GM21447 (cell line): ENCODE data around the gene CNPY4.
A peak's percentile ranks its signal among the peaks of the same experiment; 100 is the strongest.
"Not testable (repeated sequence)": the region's sequence is repeated elsewhere in the genome, so short reads cannot be mapped to it uniquely, and the experiment has no call there.

Experiments used
- ATAC-seq: cut with Tn5 transposase; IDR thresholded peaks from one replicate; pipeline ENCODE4 v1.9.1; 2021; ENCODE audit not compliant: unreplicated experiment

The CNPY4 gene

GRCh38 chr7:100146350-100146749 lies 26.9 kb downstream of the CNPY4 start:
- not testable (repeated sequence) for ATAC-seq

GRCh38 chr7:100147278-100147677 lies 27.8 kb downstream of the CNPY4 start:
- no peak for ATAC-seq

- ATAC-seq = no peak
Observed at GRCh38 chr7:100148225-100148558, 28.8 kb downstream of the CNPY4 start.

GRCh38 chr7:100148559-100149328 lies 29.3 kb downstream of the CNPY4 start, which contains the start of gene LAMTOR4:
Gene LAMTOR4 (plus strand): TSS chr7:100148918. CDS start chr7:100148973, 55 bp downstream.
- ATAC-seq = peak; percentile 98

GRCh38 chr7:100152404-100152803 lies 33.0 kb downstream of the CNPY4 start:
- ATAC-seq = no peak

- ATAC-seq = no peak
Observed at GRCh38 chr7:100152937-100153666, 33.7 kb downstream of the CNPY4 start.

- ATAC-seq = no peak
Observed at GRCh38 chr7:100153708-100154535, 34.5 kb downstream of the CNPY4 start.

GRCh38 chr7:100154651-100155491 lies 35.4 kb downstream of the CNPY4 start:
- ATAC-seq = no peak

GRCh38 chr7:100155553-100156317 lies 36.3 kb downstream of the CNPY4 start:
- no peak for ATAC-seq

- no peak for ATAC-seq
Observed at GRCh38 chr7:100156331-100157068, 37.1 kb downstream of the CNPY4 start.

- ATAC-seq = no peak
Observed at GRCh38 chr7:100157069-100157333, 37.6 kb downstream of the CNPY4 start.

GRCh38 chr7:100157334-100158228 lies 38.1 kb downstream of the CNPY4 start:
- no peak for ATAC-seq

GRCh38 chr7:100158229-100159098 lies 39.0 kb downstream of the CNPY4 start, which contains the start of gene TRAPPC14:
Gene TRAPPC14 (minus strand): TSS chr7:100158723. CDS start chr7:100158499, 224 bp downstream.
- peak; percentile 70 for ATAC-seq

GRCh38 chr7:100159099-100159623 lies 39.7 kb downstream of the CNPY4 start:
- ATAC-seq = no peak

GRCh38 chr7:100160067-100160466 lies 40.6 kb downstream of the CNPY4 start:
- ATAC-seq = no peak

GRCh38 chr7:100163006-100163531 lies 43.6 kb downstream of the CNPY4 start:
- ATAC-seq = no peak

- ATAC-seq = no peak
Observed at GRCh38 chr7:100163871-100164270, 44.4 kb downstream of the CNPY4 start.
